AG09309 (cell line): ENCODE data around the gene PRR16.
A peak's percentile ranks its signal among the peaks of the same experiment; 100 is the strongest.

Experiments used
- DNase-seq: peaks from one replicate; pipeline ENCODE4 v3.0.0-alpha.2; 2010; ENCODE audit warnings: low read depth
- H3K4me3 ChIP-seq: 2 replicates; pipeline ENCODE4 v1.5.1; 2011; ENCODE audit warnings: mild to moderate bottlenecking, low read depth, low read length, moderate library complexity; ENCODE audit not compliant: control insufficient read depth
- CTCF ChIP-seq: IDR thresholded peaks from 2 replicates; pipeline ENCODE4 v1.5.1; 2011; ENCODE audit warnings: mild to moderate bottlenecking, low read depth, low read length, inconsistent platforms; ENCODE audit not compliant: insufficient read depth, control insufficient read depth; ENCODE audit errors: missing control alignments

The PRR16 gene

DNA sequence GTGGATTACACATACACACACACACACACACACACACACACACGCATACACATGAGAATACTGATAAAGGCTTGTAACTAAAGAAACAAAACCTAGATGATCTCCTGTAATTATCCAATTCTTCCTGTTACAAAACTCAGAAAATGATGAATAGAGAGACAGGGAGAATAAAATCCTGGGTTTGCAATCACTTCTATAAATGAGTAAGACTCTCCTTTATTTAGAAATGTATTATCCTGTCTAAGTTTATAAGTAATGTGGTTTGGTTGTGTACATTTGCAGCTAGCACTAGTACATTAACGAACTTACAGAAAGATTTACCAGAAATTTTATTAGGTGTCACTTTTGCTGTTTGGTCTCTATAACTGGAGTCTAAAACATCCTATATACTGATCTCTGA, 2.8 kb upstream of the PRR16 start:
- no peak for TF ChIP-seq CTCF
- no peak for DNase-seq
- no peak overlapping the region for H3K4me3 ChIP-seq

- H3K4me3 ChIP-seq: no peak overlapping the region
- DNase-seq: no peak
- TF ChIP-seq CTCF: no peak
Measured at GRCh38 chr5:120463006-120463680, 957 bp upstream of the PRR16 start.

GRCh38 chr5:120464627-120465435, 731 bp downstream of the PRR16 start:
- no peak for TF ChIP-seq CTCF
- peak; percentile 42 for DNase-seq
- peak overlapping the region; percentile 98 for H3K4me3 ChIP-seq

- no peak for TF ChIP-seq CTCF
- DNase-seq: peak; percentile 29
- peak overlapping the region; percentile 98 for H3K4me3 ChIP-seq
Measured at GRCh38 chr5:120465436-120465961, 1.4 kb downstream of the PRR16 start.

GRCh38 chr5:120466341-120467006, 2.4 kb downstream of the PRR16 start:
- DNase-seq: no peak
- no peak for TF ChIP-seq CTCF
- peak overlapping the region; percentile 98 for H3K4me3 ChIP-seq

DNA sequence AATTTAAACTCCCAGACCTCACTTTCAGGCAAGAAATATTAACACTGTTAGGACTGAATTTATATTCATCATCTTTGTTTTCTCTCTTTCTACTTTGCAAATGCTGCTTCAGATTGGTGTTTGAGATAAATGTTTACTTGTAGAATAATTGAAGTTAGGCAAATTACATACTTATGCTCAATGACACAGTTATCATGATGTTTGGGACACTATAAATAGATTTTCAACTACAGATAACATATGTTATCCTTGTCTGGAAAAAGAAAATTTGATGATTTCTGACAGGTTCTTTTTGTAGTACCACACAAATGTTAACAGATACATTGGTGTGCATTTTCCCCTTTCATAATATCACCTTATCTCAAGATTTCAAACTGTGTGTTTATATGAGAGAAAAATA, 7.9 kb downstream of the PRR16 start:
- DNase-seq: no peak
- TF ChIP-seq CTCF: no peak
- no peak overlapping the region for H3K4me3 ChIP-seq
